NCI-H1694 (cell line): ENCODE data around the gene METTL1.
A peak's percentile ranks its signal among the peaks of the same experiment; 100 is the strongest.

ENCODE experiments used
- DNase-seq: peaks from one replicate; lab custom pipeline; 2025; lab: John Stamatoyannopoulos, UW

Gene METTL1

DNA sequence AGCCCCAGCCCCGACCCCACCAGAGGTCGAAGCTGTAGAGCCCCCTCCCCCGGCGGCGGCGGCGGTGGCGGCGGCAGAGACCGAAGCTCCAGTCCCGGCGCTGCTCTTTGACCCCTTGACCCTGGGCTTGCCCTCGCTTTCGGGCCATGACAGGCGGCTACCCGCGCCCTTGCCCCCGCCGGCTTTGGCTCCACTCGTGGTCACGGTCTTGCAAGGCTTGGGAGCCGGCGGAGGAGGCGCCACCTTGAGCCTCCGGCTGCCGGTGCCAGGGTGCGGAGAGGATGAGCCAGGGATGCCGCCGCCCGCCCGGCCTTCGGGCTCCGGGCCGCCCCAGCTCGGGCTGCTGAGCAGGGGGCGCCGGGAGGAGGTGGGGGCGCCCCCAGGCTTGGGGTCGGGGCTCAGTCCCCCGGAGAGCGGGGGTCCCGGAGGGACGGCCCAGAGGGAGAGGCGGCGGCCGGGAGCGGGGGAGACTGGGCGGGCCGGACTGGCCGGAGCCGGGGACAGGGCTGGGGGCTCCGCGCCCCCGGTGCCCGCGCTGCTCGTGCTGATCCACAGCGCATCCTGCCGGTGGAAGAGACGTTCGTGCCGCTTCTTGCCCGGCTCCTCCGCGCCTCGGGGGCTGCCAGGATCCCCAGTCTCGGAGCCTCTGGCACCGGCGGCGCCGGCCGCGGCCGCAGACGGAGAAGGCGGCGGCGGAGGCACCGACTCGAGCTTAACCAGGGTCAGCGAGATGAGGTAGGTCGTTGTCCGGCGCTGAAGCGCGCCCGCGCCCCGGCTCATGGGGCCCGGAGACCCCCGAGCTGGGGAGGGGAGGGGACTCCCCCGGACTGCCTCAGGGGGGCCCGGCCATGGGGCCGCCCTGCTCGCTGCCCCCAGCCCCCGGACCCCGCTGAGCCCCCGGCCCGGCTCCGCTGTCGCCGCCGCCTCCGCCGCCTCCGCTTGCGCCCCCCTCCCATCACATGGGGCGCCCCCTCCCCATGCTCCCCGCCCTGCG is 34.1 kb downstream of the METTL1 start:
- DNase-seq, result no peak

DNA sequence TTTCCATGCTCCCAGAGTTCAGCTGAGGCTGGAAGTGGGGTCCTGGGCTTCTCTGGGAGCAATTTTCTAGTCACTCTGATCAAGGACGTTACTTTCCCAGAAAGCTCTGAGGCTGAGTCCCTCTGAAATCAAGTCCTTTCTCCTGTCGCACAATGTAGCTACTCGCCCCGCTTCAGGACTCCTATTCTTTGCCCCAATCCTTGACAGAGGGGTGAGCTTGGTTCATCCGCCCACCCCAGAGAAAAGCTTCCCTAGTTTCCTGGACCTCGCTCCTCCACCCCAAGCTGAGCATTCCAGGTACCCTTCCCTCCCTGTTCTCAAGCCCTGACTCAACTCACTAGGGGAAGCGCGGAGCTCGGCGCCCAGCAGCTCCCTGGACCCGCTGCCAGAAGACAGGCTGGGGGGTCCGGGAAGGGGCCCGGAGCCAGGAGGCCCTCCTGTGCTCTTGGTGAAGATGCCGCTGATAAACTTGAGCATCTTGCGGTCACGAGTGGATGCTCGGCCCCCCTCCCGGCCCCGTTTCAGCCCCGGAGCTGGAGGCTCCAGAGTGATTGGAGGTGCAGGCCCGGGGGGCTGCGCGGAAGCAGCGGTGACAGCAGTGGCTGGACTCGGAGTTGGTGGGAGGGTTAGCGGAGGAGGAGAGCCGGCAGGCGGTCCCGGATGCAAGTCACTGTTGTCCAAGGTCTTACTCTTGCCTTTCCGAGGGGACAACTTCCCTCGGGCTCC is 35.0 kb downstream of the METTL1 start:
- no peak for DNase-seq

DNA sequence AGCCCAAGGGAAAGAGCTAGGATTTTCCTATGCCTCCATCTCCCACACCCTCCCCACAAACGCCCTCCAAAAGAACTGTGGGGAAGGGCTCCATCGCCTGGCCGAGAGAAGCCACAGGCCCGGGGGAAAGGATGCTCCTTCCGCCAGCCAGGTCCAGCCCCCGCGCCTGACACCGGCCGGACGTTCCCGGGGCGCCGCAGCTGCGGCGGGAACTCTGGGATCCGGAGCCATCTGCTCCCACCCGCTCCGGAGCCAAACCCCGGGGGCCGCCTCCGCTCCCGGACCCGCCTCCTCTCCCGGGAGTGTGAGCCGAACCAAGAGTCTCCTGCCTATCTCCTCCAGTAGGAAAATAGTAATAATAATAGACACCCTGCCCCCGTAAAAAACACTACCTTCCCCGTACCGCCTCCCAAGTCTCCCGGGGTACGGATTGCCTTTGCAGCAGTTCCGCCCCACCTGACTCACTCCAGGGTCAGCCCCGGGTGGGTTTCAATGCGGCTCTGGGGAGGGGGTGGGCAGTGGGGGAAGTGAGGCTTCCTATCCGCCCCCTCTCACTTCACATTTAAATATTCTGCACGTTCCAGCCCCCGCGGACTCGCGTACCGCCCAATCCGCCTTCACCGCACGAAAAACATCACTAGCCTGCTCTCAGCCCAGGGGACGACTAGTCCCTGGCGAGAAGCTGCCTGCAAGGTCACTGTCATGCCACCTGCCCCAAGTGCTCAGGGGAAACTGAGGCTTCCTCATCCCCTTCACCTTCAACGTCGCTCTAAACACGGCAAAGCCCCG is 35.8 kb downstream of the METTL1 start:
- no peak for DNase-seq

DNA sequence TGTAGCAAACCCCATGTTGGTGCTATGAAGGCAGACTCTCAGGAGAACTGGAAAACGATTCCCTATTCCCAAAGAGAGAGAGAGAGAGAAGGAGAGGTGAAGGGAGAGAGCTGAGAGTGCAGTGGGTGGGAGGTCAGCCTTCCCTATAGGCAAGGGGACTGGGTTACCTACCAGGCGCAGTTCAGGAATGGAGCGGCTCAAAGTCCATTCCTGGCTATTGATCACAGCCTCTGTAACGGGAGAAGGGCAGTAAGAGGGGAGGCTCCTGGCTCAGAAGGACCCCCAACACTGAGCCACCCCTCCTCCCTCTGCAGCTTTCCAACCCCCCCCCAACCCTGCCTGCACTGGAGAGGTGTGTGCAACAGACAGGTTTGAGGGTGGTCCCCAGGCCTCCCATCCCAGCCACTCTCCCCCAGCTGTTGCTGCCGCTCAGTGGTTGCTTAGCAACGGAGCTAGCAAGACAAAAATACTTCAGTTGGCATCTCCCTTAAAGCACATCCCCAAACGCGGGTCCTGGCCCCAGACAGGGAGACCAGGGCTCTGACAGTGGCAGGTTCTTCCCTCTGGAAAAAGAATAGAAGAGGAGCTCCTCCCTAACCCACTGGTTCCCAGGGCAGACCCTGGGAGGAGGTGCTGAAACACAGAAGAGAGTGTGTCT is 36.6 kb downstream of the METTL1 start:
- peak; percentile 20 for DNase-seq

DNA sequence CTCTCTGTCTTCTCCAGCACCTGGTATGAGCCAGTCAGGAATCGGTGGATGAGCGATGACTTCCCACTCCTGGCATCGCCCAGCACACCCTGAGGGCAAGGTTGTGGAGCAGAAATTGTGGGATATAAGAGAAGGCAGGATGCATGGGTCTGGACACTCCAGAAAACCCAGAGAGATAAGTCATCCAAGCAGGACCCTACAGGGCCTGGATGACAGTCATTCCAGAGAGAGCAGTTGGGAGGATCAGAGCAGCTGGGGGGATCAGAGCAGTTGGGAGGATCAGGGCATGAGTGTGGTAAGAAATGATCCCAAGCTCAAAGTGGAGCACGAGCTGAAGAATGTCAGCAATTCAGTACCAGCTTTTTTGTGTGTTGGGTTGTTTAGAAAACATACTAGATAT is 37.3 kb downstream of the METTL1 start:
- no peak for DNase-seq

DNA sequence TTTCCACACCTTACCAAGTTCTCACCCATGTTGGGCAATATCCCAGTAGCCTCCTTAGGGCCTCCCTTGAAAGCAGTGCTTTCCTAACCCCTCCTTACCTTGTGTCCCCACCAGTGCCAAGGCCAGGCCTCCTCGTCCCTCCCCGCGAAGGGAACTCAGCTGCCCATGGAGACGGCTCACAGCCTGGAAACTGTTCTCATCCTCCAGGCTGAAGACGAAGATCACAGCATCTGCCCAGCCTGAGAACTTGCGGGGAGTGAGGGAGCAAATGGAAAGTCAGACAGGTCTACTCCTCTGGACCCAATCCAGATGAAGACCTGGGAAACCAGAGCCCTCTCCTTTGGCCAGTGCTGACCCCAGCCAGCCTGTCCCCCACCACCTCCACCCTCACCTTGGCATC is 38.0 kb downstream of the METTL1 start:
- DNase-seq, result no peak

DNA sequence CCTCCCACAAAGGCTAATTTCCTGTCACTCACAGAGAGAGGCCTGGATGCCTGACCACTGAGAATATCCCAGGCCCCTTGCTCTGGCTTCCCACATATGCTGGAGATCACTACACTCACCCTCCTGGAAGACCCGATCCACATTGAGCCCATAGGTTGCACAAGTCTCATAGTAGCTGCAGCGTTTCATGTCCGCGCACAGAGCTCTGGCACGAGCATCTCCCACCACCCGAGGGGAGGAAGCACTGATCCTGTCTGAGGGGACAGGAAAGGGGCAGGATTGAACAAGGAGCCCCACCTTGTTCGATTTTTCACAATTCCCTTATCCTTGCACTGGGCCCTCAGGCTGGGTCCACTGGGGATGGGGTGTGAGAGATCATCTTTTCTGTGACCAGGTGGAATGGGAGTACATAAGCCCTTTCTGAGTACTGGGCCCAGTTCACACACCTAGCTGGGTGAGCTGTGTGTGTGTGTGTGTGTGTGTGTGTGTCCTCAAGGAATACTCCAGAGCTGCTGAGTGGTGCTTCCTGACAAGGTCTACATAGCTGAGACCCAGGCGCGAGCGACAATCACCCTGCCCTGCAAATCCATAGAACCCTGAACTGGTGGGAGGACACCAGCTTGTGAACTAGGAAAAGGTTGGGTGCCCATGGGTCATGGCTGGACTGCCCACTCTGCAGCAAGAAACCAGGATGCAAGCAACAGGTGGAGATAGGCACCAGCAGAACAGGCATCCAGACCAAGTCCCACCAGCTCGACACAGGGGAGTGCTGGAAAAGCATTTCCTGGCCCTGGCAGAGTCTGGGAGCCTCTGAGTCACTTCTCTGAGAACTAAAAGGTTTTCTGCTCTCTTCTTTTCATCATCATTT is 38.9 kb downstream of the METTL1 start:
- DNase-seq, result no peak

DNA sequence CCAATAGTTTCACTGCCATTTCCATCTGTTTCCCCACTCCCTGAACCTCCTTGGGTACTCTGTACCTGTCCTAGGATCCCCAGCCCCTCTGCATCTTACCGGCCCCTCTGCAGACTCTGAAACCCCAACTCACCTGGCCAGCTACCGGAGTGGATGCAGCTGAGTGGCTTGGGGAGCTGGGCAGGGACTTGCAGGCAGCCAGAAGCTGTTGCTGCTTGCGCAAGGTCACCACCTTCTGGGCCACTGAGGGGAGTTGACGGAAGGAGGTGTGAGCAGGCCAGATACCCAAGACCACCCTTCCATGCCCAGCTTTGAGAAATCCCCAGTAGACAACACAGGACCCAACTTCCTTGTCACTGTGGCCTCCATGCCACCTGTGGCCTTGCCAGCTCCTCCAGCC is 39.6 kb downstream of the METTL1 start:
- no peak for DNase-seq

DNA sequence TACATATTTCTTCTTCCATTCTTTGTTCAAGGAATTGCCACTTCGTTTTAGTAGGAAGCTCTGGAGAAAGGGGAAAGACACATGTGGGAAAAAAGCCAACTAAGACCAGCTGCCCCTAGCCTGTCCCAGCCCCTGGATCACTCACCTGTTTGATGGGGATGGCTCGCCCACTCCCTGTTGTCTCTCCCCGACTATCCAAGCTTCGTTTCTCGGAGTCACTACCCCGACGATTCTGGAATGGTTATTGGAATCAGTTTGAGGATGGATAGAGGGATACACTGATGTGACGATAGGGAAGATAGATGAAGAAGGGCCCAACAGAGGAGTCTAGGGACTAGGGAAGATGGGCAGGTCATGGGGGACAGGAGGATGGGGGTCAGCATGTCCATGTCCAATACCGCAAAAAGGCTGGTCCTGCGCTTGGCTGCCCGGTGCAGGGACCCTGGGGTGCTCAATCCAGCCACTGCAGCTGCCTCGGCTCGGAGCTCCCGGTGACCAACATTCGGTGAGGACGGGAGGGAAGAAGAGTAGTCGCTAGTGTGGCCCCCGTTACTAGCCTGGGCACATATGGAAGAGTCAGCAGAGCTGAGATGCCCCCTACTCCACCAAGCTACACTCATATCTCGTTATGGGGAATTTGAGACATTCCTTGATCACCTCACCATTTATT is 40.4 kb downstream of the METTL1 start:
- DNase-seq, result no peak

DNA sequence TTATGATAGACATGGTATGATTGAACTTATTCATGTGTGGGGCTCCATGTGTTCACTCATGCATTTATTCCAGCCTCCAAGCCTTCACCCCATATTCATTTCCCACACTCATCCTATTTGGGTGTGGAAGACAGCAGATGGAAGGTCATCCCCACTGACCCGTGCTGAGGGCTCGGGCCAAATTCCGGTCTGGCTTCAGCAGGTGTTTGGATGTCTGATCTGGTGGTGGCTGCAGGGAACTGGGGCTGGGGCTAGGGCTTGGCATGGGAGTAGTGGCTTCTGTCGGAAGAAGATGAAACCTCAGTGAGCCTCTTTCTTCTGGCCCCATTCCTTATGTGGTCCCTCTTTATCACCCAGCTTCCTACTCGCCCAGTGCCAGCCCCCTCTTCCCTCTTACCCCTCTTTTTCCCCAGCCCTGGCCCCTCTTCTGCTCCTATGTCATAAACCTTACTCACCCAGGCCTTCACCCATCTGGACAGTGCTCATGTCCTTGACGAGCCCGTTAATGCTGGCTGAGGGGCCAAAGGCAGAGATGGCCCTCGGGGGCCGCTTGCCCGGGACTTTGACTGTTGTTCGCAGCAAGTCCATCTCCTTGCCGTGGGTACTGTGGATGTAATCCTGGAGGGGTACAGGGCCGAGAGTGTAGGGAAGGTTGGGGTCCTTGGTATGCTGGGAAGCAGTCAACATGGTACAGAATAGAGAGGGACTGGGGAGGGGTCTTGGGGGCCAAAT is 41.4 kb downstream of the METTL1 start:
- DNase-seq, result no peak

DNA sequence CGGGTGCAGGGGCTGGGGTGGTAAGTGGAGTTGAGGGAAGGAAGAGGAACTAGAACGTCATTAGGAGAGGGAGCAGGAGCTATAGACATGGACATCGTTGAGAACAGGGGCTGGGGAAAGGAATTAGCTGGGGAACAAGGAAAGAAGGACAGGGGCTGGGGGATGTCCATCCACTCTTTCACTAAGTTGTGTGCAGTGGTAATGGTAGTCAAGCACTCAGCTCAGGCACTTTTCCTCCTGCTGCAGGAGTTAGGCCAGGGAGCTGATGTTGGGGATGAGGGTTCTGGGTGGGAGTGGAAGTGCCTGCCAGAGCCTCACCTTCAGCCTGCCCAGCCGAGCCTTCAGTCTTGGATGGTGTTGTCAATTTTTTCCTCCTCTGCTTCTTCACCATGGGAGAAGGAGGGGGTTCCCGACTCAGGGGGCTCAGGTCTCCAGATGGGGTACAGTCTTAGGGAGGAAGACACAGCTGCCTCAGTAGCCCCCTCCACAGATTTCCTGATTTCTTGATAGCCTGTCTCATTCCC is 42.5 kb downstream of the METTL1 start:
- no peak for DNase-seq

DNA sequence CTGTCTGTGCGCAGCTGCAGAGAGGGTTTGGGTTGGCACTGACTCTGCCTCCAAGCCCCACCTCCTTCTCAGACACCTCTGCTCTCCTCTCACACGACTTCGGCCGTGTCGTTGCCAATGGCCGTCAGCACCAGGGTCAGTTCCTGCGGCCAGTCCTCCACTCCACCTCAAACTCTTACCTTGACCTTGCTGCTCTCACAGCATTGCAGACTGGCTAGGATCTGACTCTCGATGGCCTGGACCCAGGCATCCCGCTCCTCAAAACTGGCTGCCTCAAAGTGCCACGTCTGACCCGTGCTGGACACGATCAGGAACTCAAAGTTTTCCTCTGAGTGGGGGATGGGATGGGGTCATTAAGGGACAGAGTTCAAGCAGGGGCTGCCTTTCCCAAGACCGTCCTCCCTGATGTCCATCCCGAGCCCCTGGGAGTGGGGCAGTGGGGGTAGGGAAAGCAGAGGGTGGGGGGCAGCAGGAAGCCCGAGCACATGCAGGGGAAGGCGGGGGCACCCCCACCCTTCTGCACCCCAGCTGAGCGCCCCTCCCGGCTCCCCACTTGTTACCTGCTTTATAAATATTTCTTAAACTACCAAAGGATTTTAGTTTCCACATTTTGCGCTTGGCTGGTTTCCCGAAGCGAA is 44.0 kb downstream of the METTL1 start:
- no peak for DNase-seq

DNA sequence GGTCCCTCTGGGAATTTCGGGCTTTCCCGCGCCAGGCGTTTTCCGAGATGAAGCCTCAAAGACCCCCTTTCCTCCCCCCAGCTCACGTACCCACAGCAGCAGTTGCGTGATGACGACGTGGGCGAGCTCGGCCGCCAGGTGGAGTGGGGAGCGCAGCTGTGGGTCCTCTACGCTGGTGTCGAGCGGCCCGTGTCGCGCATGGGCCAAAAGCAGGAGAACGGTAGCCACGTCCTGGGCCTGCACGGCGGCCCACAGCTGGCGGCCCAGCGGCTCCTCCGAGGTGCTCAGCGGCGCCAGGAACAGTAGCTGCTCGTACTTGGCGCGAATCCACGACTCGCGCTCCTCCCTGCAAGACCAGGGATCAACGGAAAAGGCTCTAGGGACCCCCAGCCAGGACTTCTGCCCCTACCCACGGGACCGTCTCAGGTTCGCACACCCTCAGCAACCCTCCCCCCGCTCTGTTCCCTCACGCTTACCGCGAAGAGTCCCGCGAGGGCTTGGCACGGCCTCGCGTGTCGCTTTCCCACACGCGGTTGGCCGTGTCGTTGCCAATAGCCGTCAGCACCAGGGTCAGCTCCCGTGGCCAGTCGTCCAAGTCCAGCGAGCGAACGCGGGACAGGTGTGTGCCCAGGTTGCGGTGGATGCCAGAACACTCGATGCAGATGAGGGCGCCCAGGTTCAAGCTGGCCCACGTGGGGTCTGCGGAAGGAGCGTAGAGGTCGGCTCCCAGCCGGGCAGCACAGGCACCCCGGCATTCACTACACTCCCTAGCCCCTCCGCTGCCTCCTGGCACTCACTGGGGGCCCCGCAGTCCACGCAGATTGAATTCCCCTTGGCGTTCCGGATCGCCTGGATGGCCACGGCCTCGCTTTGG is 44.8 kb downstream of the METTL1 start:
- no peak for DNase-seq

DNA sequence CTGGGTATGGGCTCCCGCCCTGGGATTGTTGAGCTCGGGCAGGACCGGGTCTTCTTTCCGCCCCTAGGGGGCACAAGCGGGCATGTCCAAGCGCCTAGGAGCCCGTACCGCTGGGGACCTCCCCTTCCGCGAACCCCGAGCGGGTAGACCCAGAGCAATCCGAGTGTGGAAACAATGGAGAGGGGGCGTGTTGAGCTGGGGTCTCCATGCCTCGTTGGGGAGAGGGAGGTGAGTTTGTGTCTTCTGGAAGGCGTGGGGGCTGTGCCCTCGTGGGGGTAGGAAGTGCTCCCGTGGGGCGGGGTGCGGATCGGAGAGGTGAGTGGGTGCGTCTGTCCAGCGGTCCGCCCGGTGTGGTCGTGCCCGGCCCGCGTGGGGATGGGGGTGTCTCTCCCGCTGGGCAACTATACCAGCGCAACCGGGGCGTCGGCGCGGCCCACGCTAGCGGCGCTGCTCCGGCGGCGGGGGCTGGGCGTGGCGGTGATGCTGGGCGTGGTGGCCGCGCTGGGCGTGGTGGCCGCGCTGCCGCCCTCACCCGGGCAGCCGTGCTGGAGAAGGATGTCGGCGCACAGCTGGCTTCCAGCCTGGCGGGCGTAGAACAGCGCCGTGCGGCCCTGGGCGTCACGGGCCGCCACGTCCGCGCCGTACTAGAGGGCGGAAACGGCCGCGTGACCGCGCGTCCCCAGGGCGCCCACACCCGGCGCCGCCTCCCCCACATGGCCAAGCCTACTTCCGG is 45.6 kb downstream of the METTL1 start:
- peak; percentile 81 for DNase-seq

DNA sequence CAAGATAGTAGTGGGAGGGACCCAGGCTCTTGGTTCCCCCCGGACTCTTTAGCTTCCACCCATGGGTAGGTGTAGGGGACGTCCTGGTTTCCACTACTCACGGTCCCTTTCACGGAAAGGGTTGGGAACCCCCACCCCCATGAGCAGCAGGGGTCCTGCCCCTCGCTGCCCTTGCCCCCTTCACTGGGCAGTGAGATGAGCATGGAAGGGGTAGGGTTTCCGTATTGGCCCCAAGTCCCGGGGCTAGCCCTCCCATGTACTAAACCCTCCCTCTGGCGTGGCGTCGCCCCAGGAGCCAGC is 46.1 kb downstream of the METTL1 start:
- DNase-seq, result no peak

DNA sequence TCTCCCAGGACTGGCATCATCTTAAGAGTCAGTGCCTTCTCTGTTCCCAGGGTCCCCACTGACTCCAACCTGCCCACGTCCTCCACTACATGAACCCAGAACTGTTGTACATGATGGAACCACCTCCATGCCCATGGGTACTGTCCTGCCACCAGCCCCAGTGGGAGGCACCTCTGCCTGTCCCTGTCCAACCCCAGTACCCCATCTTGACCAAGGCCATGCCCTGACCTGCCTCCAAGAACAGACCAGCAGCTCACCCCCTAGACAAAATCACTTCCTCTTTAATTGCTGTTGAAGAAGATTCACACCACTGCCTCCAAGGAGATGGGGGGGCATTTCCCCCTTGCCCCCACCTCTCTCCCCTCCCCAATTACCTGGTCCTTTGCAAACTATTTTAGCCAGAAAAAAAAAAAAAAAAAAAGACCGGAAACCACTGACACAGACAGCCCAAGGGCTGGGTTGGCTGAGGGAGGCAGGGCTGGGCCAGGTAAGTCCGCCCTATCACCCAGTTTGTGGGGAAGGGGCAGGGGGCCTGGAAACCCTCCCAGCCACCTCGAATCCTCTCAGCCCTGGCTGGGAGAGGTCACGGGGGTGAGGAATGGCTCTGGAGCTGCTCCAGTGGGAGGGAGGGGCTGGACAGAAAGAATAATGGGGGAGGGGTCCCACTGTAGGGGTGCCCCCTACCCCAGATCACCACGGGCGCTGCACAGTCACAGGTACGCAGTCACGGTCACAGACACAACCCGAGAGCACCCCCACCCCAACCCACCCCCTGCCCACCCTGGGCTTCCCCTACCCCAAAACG is 46.8 kb downstream of the METTL1 start:
- DNase-seq, result no peak
